Astrocyte (in vitro differentiated cells and primary cell): ENCODE measurements around the gene DHRS12. TPM values are rescaled to one million over a fixed set of nuclear protein-coding genes. Genes with fewer than 3 reads are reported as not detected.
A peak's percentile ranks its signal among the peaks of the same experiment; 100 is the strongest.

Experiments
- DNase-seq: peaks from one replicate; pipeline ENCODE4 v3.0.0-alpha.2; 2010; ENCODE audit warnings: low read depth
- FAIRE-seq: peaks from 2 replicates; lab custom pipeline; 2011; peaks lifted over from hg19 to GRCh38; lab: Jason Lieb, UNC
- H2AFZ ChIP-seq: 2 replicates; pipeline ENCODE4 v1.6.0; 2012; ENCODE audit warnings: low read depth, low read length, inconsistent platforms
- H3K27ac ChIP-seq: 2 replicates; pipeline ENCODE4 v1.5.1; 2011; ENCODE audit warnings: low read depth, low read length, inconsistent platforms
- H3K27me3 ChIP-seq: 2 replicates; pipeline ENCODE4 v1.6.0; 2011; ENCODE audit warnings: low read length, inconsistent platforms; ENCODE audit not compliant: insufficient read depth
- H3K36me3 ChIP-seq: 2 replicates; pipeline ENCODE4 v1.5.1; 2011; ENCODE audit warnings: low read length, inconsistent platforms; ENCODE audit not compliant: insufficient read depth
- H3K4me1 ChIP-seq: 2 replicates; pipeline ENCODE4 v1.5.1; 2011; ENCODE audit warnings: low read length, inconsistent platforms; ENCODE audit not compliant: insufficient read depth
- H3K4me2 ChIP-seq: 2 replicates; pipeline ENCODE4 v1.6.0; 2012; ENCODE audit warnings: low read length, inconsistent platforms
- H3K4me3 ChIP-seq: 2 replicates; pipeline ENCODE4 v1.5.1; 2011; ENCODE audit warnings: low read depth, mild to moderate bottlenecking, low read length, inconsistent platforms; ENCODE audit not compliant: insufficient read depth
- H3K79me2 ChIP-seq: 2 replicates; pipeline ENCODE4 v1.6.0; 2012; ENCODE audit warnings: mild to moderate bottlenecking, low read length, inconsistent platforms; ENCODE audit not compliant: insufficient read depth
- H3K9ac ChIP-seq: 2 replicates; pipeline ENCODE4 v1.6.0; 2012; ENCODE audit warnings: mild to moderate bottlenecking, low read length, inconsistent platforms
- H3K9me3 ChIP-seq: 2 replicates; pipeline ENCODE4 v1.5.1; 2012; ENCODE audit warnings: low read depth, mild to moderate bottlenecking, low read length, inconsistent platforms; ENCODE audit not compliant: insufficient read depth
- H4K20me1 ChIP-seq: 2 replicates; pipeline ENCODE4 v1.6.0; 2012; ENCODE audit warnings: low read length, inconsistent platforms; ENCODE audit not compliant: insufficient read depth
- H3K27ac Mint-ChIP-seq: one replicate; pipeline ENCODE4 v1.8.0; 2021; ENCODE audit warnings: mild to moderate bottlenecking, mixed read lengths; ENCODE audit not compliant: unreplicated experiment
- H3K27me3 Mint-ChIP-seq: one replicate; pipeline ENCODE4 v1.8.0; 2021; ENCODE audit warnings: low read depth, mixed read lengths; ENCODE audit not compliant: unreplicated experiment
- H3K36me3 Mint-ChIP-seq: one replicate; pipeline ENCODE4 v1.8.0; 2021; ENCODE audit warnings: low read depth, mixed read lengths; ENCODE audit not compliant: unreplicated experiment
- H3K4me1 Mint-ChIP-seq: one replicate; pipeline ENCODE4 v1.8.0; 2021; ENCODE audit warnings: low read depth, mixed read lengths; ENCODE audit not compliant: unreplicated experiment
- H3K4me3 Mint-ChIP-seq: one replicate; pipeline ENCODE4 v1.8.0; 2021; ENCODE audit warnings: mild to moderate bottlenecking, moderate library complexity, mixed read lengths; ENCODE audit not compliant: unreplicated experiment
- H3K9me3 Mint-ChIP-seq: one replicate; pipeline ENCODE4 v1.8.0; 2021; ENCODE audit warnings: mild to moderate bottlenecking, mixed read lengths; ENCODE audit not compliant: unreplicated experiment
- EZH2 ChIP-seq: IDR thresholded peaks from 2 replicates; pipeline ENCODE4 v1.6.1; 2012; ENCODE audit warnings: mild to moderate bottlenecking, low read length, inconsistent platforms; ENCODE audit not compliant: insufficient read depth
- total RNA-seq: library from RNA; stranded (reverse); gene quantifications from 2 replicates; pipeline ENCODE4 v1.2.1, GENCODE V29; 2021
- TF ChIP-seq, protein P1 (sequence below): IDR thresholded peaks from 2 replicates; pipeline ENCODE4 v1.5.1; 2011; ENCODE audit warnings: low read depth, mild to moderate bottlenecking, inconsistent platforms, low read length, moderate library complexity; ENCODE audit not compliant: insufficient read depth

DHRS12 gene
- total RNA-seq, 1 donor from 2014 or later, result 4.9 TPM

DNA sequence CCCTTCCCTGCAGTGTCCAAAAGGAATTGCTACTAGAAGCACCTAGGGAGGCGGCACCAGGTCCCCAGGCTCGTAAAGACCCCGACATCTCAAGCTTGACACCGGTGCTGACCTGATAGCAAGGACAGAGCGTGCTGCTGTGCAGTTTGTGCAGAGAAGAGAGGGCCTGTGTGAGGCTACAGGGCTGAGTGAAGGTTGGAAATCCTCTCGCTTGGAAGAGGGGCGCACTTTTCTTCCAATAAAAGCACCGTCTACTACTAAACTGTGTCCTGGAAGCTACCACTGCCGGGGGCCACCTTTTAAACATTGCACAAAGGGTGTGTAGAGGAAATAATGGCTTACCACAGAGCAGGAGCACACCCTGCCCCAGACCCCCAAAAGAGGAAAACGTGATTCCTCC lies 30.0 kb upstream of the DHRS12 start:
- no peaks in the 10 kb centered on the region for H3K36me3 Mint-ChIP-seq
- H3K27me3 Mint-ChIP-seq, result peaks cover 47% of the 10 kb centered on the region
- H2AFZ ChIP-seq, result no peak overlapping the region
- TF ChIP-seq, protein P1, sequence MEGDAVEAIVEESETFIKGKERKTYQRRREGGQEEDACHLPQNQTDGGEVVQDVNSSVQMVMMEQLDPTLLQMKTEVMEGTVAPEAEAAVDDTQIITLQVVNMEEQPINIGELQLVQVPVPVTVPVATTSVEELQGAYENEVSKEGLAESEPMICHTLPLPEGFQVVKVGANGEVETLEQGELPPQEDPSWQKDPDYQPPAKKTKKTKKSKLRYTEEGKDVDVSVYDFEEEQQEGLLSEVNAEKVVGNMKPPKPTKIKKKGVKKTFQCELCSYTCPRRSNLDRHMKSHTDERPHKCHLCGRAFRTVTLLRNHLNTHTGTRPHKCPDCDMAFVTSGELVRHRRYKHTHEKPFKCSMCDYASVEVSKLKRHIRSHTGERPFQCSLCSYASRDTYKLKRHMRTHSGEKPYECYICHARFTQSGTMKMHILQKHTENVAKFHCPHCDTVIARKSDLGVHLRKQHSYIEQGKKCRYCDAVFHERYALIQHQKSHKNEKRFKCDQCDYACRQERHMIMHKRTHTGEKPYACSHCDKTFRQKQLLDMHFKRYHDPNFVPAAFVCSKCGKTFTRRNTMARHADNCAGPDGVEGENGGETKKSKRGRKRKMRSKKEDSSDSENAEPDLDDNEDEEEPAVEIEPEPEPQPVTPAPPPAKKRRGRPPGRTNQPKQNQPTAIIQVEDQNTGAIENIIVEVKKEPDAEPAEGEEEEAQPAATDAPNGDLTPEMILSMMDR, result no peak
- no peak for TF ChIP-seq EZH2
- no peak overlapping the region for H3K27ac Mint-ChIP-seq
- H3K4me3 Mint-ChIP-seq, result no peak overlapping the region
- H3K79me2 ChIP-seq, result no peaks in the 10 kb centered on the region
- peaks cover 8% of the 10 kb centered on the region for H3K4me1 Mint-ChIP-seq
- H3K4me1 ChIP-seq, result peaks cover 10% of the 10 kb centered on the region
- no peaks in the 10 kb centered on the region for H3K9me3 ChIP-seq
- no peak overlapping the region for H3K4me2 ChIP-seq
- no peak for DNase-seq
- H3K4me3 ChIP-seq, result no peak overlapping the region
- no peaks in the 10 kb centered on the region for H3K9me3 Mint-ChIP-seq
- no peaks in the 10 kb centered on the region for H4K20me1 ChIP-seq
- peaks cover 25% of the 10 kb centered on the region for H3K27me3 ChIP-seq
- no peak overlapping the region for H3K9ac ChIP-seq
- no peak for FAIRE-seq
- no peak overlapping the region for H3K27ac ChIP-seq
- H3K36me3 ChIP-seq, result no peaks in the 10 kb centered on the region

DNA sequence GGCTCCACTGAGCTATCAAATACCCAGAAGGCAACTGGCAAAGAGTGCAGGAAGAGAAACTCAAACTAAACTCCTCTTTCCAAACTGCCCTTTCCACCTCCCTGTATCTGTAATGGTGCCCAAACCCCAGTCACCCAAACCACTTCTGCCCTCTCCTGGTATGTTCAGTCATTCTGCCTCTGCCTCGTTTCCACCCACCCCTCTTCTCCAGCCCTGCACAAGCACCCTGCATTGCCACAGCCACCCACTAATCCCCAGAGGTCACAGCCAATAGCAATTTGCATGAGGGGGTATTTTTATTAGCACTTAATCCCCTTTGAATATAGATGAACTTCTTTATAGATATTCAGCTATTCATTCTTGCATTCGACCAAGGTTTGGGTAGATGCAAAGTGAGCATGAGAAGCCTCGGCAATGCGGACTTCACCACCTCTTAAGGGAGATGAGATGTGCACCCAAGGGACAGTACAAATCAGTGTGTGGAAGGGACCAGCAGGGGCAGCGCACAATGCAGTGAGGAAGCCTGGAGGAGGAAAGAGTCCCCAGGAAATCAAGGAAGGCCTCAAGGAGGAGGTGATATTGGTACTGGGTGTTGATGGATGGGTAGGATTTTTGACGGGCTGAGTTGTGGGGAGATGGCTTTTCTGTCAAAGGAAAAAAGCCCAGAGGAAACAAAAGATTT lies 28.6 kb upstream of the DHRS12 start:
- H3K27ac ChIP-seq, result no peak overlapping the region
- no peak overlapping the region for H3K4me3 Mint-ChIP-seq
- no peak for DNase-seq
- H3K4me2 ChIP-seq, result no peak overlapping the region
- no peaks in the 10 kb centered on the region for H3K36me3 Mint-ChIP-seq
- H3K9me3 Mint-ChIP-seq, result no peaks in the 10 kb centered on the region
- no peaks in the 10 kb centered on the region for H3K79me2 ChIP-seq
- H3K27ac Mint-ChIP-seq, result no peak overlapping the region
- H3K4me3 ChIP-seq, result no peak overlapping the region
- no peak overlapping the region for H2AFZ ChIP-seq
- peaks cover 59% of the 10 kb centered on the region for H3K27me3 Mint-ChIP-seq
- TF ChIP-seq, protein P1, result peak; percentile 15
- TF ChIP-seq EZH2, result no peak
- no peaks in the 10 kb centered on the region for H4K20me1 ChIP-seq
- H3K4me1 Mint-ChIP-seq, result no peaks in the 10 kb centered on the region
- no peaks in the 10 kb centered on the region for H3K4me1 ChIP-seq
- peaks cover 31% of the 10 kb centered on the region for H3K27me3 ChIP-seq
- H3K9me3 ChIP-seq, result no peaks in the 10 kb centered on the region
- FAIRE-seq, result no peak
- H3K9ac ChIP-seq, result no peak overlapping the region
- no peaks in the 10 kb centered on the region for H3K36me3 ChIP-seq

DNA sequence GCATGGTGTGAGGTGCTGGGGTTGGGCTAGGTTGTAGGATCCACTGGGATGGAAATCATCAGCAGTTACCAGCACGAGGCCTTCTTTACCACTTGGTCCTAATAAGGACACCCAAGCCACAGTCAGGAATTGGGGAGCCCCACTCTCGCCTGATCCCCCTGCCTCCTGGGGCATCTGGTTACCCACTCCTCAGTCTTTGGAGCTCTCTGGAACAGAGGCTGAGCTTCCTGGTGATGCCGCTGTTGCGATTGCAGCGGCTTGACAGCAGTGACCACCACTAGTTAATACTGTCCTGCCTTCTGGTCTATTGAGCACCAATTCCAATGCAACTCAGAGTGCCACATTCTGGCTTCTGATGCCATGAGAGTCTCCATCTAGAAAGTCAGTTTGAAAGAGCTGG lies 27.6 kb upstream of the DHRS12 start:
- no peak for TF ChIP-seq EZH2
- TF ChIP-seq, protein P1, result no peak
- no peaks in the 10 kb centered on the region for H3K4me1 ChIP-seq
- DNase-seq, result no peak

More for the DNA sequence above, 27.6 kb upstream of the DHRS12 start:
- Mint-ChIP-seq H3K27ac (no peak overlapping the region), H3K4me3 (no peak overlapping the region), H3K9me3 (no peaks in the 10 kb centered on the region), H3K4me1 (no peaks in the 10 kb centered on the region), H3K36me3 (no peaks in the 10 kb centered on the region), H3K27me3 (peaks cover 66% of the 10 kb centered on the region)
- no peak overlapping the region for H2AFZ ChIP-seq
- no peak overlapping the region for H3K27ac ChIP-seq
- no peaks in the 10 kb centered on the region for H3K79me2 ChIP-seq
- no peaks in the 10 kb centered on the region for H4K20me1 ChIP-seq
- no peak overlapping the region for H3K4me2 ChIP-seq
- no peaks in the 10 kb centered on the region for H3K9me3 ChIP-seq
- no peak overlapping the region for H3K4me3 ChIP-seq
- H3K36me3 ChIP-seq, result no peaks in the 10 kb centered on the region
- peaks cover 36% of the 10 kb centered on the region for H3K27me3 ChIP-seq
- H3K9ac ChIP-seq, result no peak overlapping the region
- no peak for FAIRE-seq
